Measurements from ENCODE around the gene TP73.

TP73 gene

DNA sequence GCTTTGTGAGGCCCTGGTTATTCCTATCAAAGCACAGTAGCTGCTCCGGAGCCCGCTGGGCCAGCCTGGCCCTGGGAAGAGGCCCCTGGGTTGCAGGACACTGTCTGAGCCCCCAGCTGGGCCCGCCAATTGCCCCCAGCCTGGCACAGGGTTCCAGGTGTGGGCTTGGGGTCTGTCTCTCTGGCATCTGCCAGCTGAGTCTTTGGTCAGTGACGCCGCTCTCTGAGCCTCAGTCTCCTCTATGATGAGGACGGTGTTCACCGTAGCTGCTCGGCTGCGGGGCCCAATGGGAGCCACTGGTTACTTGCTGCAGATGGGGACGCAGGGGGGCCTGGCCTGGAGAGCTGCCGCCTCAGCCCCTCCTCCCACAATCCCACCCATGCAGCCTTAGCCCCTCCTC is 41.0 kb downstream of the TP73 start:
- TF ChIP-seq, protein P1, sequence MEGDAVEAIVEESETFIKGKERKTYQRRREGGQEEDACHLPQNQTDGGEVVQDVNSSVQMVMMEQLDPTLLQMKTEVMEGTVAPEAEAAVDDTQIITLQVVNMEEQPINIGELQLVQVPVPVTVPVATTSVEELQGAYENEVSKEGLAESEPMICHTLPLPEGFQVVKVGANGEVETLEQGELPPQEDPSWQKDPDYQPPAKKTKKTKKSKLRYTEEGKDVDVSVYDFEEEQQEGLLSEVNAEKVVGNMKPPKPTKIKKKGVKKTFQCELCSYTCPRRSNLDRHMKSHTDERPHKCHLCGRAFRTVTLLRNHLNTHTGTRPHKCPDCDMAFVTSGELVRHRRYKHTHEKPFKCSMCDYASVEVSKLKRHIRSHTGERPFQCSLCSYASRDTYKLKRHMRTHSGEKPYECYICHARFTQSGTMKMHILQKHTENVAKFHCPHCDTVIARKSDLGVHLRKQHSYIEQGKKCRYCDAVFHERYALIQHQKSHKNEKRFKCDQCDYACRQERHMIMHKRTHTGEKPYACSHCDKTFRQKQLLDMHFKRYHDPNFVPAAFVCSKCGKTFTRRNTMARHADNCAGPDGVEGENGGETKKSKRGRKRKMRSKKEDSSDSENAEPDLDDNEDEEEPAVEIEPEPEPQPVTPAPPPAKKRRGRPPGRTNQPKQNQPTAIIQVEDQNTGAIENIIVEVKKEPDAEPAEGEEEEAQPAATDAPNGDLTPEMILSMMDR (IDR thresholded peaks at IDR 0.05; ENCODE audit: low read depth, low read length, missing control alignments): no peak
- no peak overlapping the region for H3K4me3 ChIP-seq (replicated peaks; ENCODE audit: low read depth, low read length)
- no peak for DNase-seq (ENCODE audit: extremely low read depth, low read depth)

GRCh38 chr1:3695326-3696217 is 43.3 kb downstream of the TP73 start:
- no peak for DNase-seq (ENCODE audit: extremely low read depth, low read depth)
- TF ChIP-seq, protein P1 (IDR thresholded peaks at IDR 0.05; ENCODE audit: low read depth, low read length, missing control alignments): peak; percentile 82
- H3K4me3 ChIP-seq (replicated peaks; ENCODE audit: low read depth, low read length): no peak overlapping the region

GRCh38 chr1:3696689-3697088 is 44.4 kb downstream of the TP73 start:
- no peak for DNase-seq (ENCODE audit: extremely low read depth, low read depth)
- H3K4me3 ChIP-seq (replicated peaks; ENCODE audit: low read depth, low read length): no peak overlapping the region
- TF ChIP-seq, protein P1 (IDR thresholded peaks at IDR 0.05; ENCODE audit: low read depth, low read length, missing control alignments): no peak

- H3K4me3 ChIP-seq (replicated peaks; ENCODE audit: low read depth, low read length): no peak overlapping the region
- no peak for DNase-seq (ENCODE audit: extremely low read depth, low read depth)
- TF ChIP-seq, protein P1 (IDR thresholded peaks at IDR 0.05; ENCODE audit: low read depth, low read length, missing control alignments): no peak
These were observed 44.8 kb downstream of the TP73 start for GRCh38 chr1:3697104-3697503.

- TF ChIP-seq, protein P1 (IDR thresholded peaks at IDR 0.05; ENCODE audit: low read depth, low read length, missing control alignments): no peak
- no peak overlapping the region for H3K4me3 ChIP-seq (replicated peaks; ENCODE audit: low read depth, low read length)
- DNase-seq (ENCODE audit: extremely low read depth, low read depth): no peak
These were observed 45.5 kb downstream of the TP73 start for GRCh38 chr1:3697810-3698209.

- TF ChIP-seq, protein P1 (IDR thresholded peaks at IDR 0.05; ENCODE audit: low read depth, low read length, missing control alignments): no peak
These were observed 46.5 kb downstream of the TP73 start for GRCh38 chr1:3698660-3699408.

More at GRCh38 chr1:3698660-3699408, 46.5 kb downstream of the TP73 start:
- H3K4me3 ChIP-seq (replicated peaks; ENCODE audit: low read depth, low read length): no peak overlapping the region
- no peak for DNase-seq (ENCODE audit: extremely low read depth, low read depth)

All from HFF-Myc (cell line).